Neural progenitor cell (in vitro differentiated cells): ENCODE data around the gene NCR2.

ENCODE experiments used
- CTCF ChIP-seq: fragments of 200-600 bp; sonication (generic); IDR thresholded peaks from 2 replicates; pipeline ENCODE4 v1.5.1; 2017; ENCODE audit warnings: antibody characterized with exemption, mild to moderate bottlenecking
- EZH2 ChIP-seq: fragments of 200-600 bp; sonication (generic); IDR thresholded peaks from 2 replicates; pipeline ENCODE4 v1.6.1; 2017; ENCODE audit warnings: antibody characterized with exemption, mild to moderate bottlenecking, moderate library complexity
- EZH2phosphoT487 ChIP-seq: fragments of 200-600 bp; sonication (generic); IDR thresholded peaks from 2 replicates; pipeline ENCODE4 v1.6.1; 2017; ENCODE audit warnings: antibody characterized with exemption

- TF ChIP-seq CTCF (no peak), EZH2 (peak; percentile 94), EZH2phosphoT487 (peak; percentile 42)
Measured at GRCh38 chr6:41373919-41374617, 38.7 kb downstream of the NCR2 start.
